OCI-LY1 (cell line): ENCODE measurements around the gene AAK1.
"Not testable (repeated sequence)": the region's sequence is repeated elsewhere in the genome, so short reads cannot be mapped to it uniquely, and the experiment has no call there.

ENCODE experiments used
- H2AFZ ChIP-seq: fragments of 200-600 bp; sonication (generic), shearing (Covaris generic); 2 replicates; pipeline ENCODE4 v1.6.0; 2014; ENCODE audit warnings: antibody characterized with exemption, mild to moderate bottlenecking, low read length
- H3F3A ChIP-seq: fragments of 200-600 bp; sonication (generic), shearing (Covaris generic); 2 replicates; pipeline ENCODE4 v1.6.0; 2014; ENCODE audit warnings: mild to moderate bottlenecking, antibody characterized with exemption, low read length, moderate library complexity; ENCODE audit not compliant: insufficient read depth
- H3K27ac ChIP-seq: fragments of 200-600 bp; sonication (generic); 2 replicates; pipeline ENCODE4 v1.5.1; 2014; ENCODE audit warnings: low read length, mixed run types, mild to moderate bottlenecking, low read depth; ENCODE audit not compliant: poor library complexity, severe bottlenecking
- H3K27me3 ChIP-seq: fragments of 200-600 bp; sonication (generic); 2 replicates; pipeline ENCODE4 v1.6.0; 2014; ENCODE audit warnings: antibody characterized with exemption, mild to moderate bottlenecking, low read length, moderate library complexity; ENCODE audit not compliant: insufficient read depth
- H3K36me3 ChIP-seq: fragments of 200-600 bp; sonication (generic); 2 replicates; pipeline ENCODE4 v1.6.1; 2014; ENCODE audit warnings: mild to moderate bottlenecking, antibody characterized with exemption, low read length, moderate library complexity, mixed read lengths; ENCODE audit not compliant: insufficient read depth
- H3K4me1 ChIP-seq: fragments of 200-600 bp; sonication (generic); 2 replicates; pipeline ENCODE4 v1.5.1; 2014; ENCODE audit warnings: mild to moderate bottlenecking, low read length, moderate library complexity; ENCODE audit not compliant: insufficient read depth, severe bottlenecking
- H3K4me2 ChIP-seq: fragments of 200-600 bp; sonication (generic), shearing (Covaris generic); 2 replicates; pipeline ENCODE4 v1.6.1; 2014; ENCODE audit warnings: low read length
- H3K4me3 ChIP-seq: fragments of 200-600 bp; sonication (generic); 2 replicates; pipeline ENCODE4 v1.5.1; 2014; ENCODE audit warnings: low read length, low read depth, mild to moderate bottlenecking, mixed read lengths; ENCODE audit not compliant: poor library complexity, severe bottlenecking
- H3K79me2 ChIP-seq: fragments of 200-600 bp; shearing (Covaris generic); 2 replicates; pipeline ENCODE4 v1.6.1; 2016; ENCODE audit warnings: mixed run types, low read length, mixed read lengths; ENCODE audit not compliant: insufficient read depth
- H3K9ac ChIP-seq: fragments of 200-600 bp; sonication (generic), shearing (Covaris generic); 2 replicates; pipeline ENCODE4 v1.6.1; 2014; ENCODE audit warnings: mild to moderate bottlenecking, low read length, mixed read lengths
- H3K9me2 ChIP-seq: fragments of 200-600 bp; sonication (generic), shearing (Covaris generic); 2 replicates; pipeline ENCODE4 v1.6.1; 2014; ENCODE audit warnings: low read depth, mild to moderate bottlenecking, low read length, mixed read lengths
- H3K9me3 ChIP-seq: fragments of 200-600 bp; shearing (Covaris generic); 2 replicates; pipeline ENCODE4 v1.6.1; 2014; ENCODE audit warnings: low read length, mixed read lengths
- H4K20me1 ChIP-seq: fragments of 200-600 bp; sonication (generic), shearing (Covaris generic); 2 replicates; pipeline ENCODE4 v1.6.0; 2016; ENCODE audit warnings: mild to moderate bottlenecking, low read length; ENCODE audit not compliant: insufficient read depth
- EZH2 ChIP-seq: fragments of 200-600 bp; sonication (generic), shearing (Covaris generic); IDR thresholded peaks from 2 replicates; pipeline ENCODE4 v1.8.0; 2017; ENCODE audit warnings: borderline replicate concordance, mixed run types, mild to moderate bottlenecking, antibody characterized with exemption, low read length, moderate library complexity, mixed read lengths
- TF ChIP-seq, protein P1 (sequence below): fragments of 200-600 bp; sonication (generic), shearing (Covaris generic); IDR thresholded peaks from 2 replicates; pipeline ENCODE4 v1.5.1; 2017; ENCODE audit warnings: mild to moderate bottlenecking, antibody characterized with exemption, low read length, moderate library complexity, mixed read lengths

Gene AAK1

DNA sequence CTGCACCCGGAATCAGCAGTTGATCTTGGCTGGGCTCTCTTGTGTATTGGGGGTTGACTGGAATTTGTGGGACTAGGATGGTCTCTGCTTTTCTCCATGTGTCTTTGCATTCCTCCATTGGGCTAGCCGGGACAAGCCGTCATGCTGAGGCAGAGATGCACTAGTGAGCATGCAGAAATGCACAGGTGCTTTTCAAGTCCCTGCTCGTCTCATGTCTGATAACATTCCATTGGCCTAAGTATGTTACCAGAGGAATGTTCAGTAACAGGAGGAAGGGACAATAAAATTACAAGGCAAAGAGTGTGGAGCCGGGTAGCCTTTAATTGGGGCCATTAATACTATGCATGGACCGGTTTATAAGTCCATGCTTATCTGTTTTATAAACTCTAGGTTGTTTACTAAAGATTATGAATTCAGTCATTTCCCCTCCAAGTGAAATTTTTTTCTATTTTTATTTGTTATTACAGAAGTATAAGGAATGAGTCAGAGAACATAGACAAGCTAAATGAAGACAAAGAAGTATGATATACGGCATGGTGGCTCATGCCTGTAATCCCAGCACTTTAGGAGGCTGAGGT, 24.4 kb upstream of the AAK1 start:
- Histone ChIP-seq H3K9me3 (no peaks in the 10 kb centered on the region), H3K36me3 (no peaks in the 10 kb centered on the region), H3K27me3 (no peaks in the 10 kb centered on the region), H3K4me3 (no peak overlapping the region), H3K4me2 (no peak overlapping the region), H3K27ac (no peak overlapping the region), H3K9ac (no peak overlapping the region), H4K20me1 (no peaks in the 10 kb centered on the region), H3K9me2 (no peaks in the 10 kb centered on the region), H2AFZ (no peak overlapping the region), H3K4me1 (no peaks in the 10 kb centered on the region), H3F3A (no peaks in the 10 kb centered on the region), H3K79me2 (no peaks in the 10 kb centered on the region)
- TF ChIP-seq, protein P1, sequence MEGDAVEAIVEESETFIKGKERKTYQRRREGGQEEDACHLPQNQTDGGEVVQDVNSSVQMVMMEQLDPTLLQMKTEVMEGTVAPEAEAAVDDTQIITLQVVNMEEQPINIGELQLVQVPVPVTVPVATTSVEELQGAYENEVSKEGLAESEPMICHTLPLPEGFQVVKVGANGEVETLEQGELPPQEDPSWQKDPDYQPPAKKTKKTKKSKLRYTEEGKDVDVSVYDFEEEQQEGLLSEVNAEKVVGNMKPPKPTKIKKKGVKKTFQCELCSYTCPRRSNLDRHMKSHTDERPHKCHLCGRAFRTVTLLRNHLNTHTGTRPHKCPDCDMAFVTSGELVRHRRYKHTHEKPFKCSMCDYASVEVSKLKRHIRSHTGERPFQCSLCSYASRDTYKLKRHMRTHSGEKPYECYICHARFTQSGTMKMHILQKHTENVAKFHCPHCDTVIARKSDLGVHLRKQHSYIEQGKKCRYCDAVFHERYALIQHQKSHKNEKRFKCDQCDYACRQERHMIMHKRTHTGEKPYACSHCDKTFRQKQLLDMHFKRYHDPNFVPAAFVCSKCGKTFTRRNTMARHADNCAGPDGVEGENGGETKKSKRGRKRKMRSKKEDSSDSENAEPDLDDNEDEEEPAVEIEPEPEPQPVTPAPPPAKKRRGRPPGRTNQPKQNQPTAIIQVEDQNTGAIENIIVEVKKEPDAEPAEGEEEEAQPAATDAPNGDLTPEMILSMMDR: no peak
- no peak for TF ChIP-seq EZH2

DNA sequence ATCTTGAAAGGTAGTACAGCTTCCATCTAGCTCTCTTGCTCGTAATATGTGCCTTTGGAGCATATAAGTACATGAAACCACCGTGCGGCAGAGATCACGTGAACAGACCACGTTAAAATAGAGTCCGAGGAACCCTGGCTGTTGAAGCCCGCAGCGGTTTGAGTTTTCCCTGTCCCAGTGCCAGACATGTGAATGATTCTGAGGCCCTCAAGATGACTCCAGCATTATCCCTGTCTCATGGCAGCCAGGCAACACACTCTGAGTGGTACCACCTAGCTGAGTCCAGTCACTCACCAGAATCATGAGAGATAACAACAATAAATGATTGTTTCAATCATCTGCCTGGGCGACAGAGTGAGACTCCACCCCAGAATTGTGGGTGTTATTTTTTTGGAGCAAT, 21.6 kb upstream of the AAK1 start:
- no peaks in the 10 kb centered on the region for H3K9me2 ChIP-seq
- H3K36me3 ChIP-seq: no peaks in the 10 kb centered on the region
- H3F3A ChIP-seq: no peaks in the 10 kb centered on the region
- no peak overlapping the region for H3K4me2 ChIP-seq
- H3K79me2 ChIP-seq: no peaks in the 10 kb centered on the region
- TF ChIP-seq, protein P1: no peak
- TF ChIP-seq EZH2: no peak
- no peak overlapping the region for H3K27ac ChIP-seq
- no peaks in the 10 kb centered on the region for H4K20me1 ChIP-seq
- H3K9me3 ChIP-seq: no peaks in the 10 kb centered on the region
- H3K4me3 ChIP-seq: no peak overlapping the region
- H3K27me3 ChIP-seq: no peaks in the 10 kb centered on the region
- no peak overlapping the region for H2AFZ ChIP-seq
- H3K4me1 ChIP-seq: no peaks in the 10 kb centered on the region
- no peak overlapping the region for H3K9ac ChIP-seq

DNA sequence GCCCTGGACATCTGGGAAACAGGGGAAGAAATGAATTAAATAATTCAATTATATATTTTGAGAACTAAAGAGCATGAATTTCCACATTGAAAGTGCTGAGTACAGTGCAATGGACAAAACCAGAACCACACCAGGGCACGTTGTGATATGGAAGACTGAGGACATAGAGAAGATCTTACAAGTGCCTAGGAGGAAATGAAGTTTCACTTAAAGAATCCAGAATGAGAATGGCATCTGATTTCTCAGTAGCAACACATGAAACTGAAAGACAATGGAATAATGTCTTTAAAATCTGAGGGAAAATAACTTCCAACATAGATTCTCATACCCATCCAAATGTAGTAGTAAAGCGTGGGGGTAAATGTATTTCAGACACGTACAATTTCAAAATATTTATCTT, 20.3 kb upstream of the AAK1 start:
- Histone ChIP-seq H3K36me3 (no peaks in the 10 kb centered on the region), H3K4me3 (no peak overlapping the region), H3K79me2 (no peaks in the 10 kb centered on the region), H3K9ac (no peak overlapping the region), H4K20me1 (no peaks in the 10 kb centered on the region), H3K4me2 (no peak overlapping the region), H3K4me1 (no peaks in the 10 kb centered on the region), H3K9me3 (no peaks in the 10 kb centered on the region), H3K9me2 (no peaks in the 10 kb centered on the region), H3F3A (no peaks in the 10 kb centered on the region), H3K27me3 (no peaks in the 10 kb centered on the region), H3K27ac (no peak overlapping the region), H2AFZ (no peak overlapping the region)
- no peak for TF ChIP-seq EZH2
- TF ChIP-seq, protein P1: no peak

DNA sequence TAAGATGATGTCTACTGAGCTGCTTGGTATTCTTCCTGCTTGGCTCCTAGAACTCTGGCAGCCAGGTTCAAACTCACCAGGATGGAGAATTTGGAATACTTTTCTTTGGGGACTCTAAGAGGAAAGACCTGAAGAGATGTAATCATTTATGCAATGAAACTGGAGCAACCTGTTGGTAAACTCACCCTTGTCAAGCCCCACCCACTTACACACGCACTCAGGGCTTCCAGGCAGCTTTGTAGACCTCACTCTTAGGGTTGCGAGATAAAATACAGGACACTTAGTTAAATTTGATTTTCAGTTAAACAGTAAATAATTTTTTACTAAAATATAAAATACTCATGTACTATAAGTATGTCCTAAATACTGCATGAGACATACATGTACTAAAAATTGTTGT, 19.0 kb upstream of the AAK1 start:
- H3K9me2 ChIP-seq, H3K9ac ChIP-seq, H2AFZ ChIP-seq, H3F3A ChIP-seq, H3K4me1 ChIP-seq, H3K4me3 ChIP-seq, H3K4me2 ChIP-seq, H4K20me1 ChIP-seq, H3K36me3 ChIP-seq, H3K9me3 ChIP-seq, H3K79me2 ChIP-seq, H3K27ac ChIP-seq, H3K27me3 ChIP-seq: not testable (repeated sequence)
